IMR-90 (cell line): ENCODE results near the gene RLN3. TPM values are rescaled to one million over a fixed set of nuclear protein-coding genes. Genes with fewer than 3 reads are reported as not detected.

Source experiments
- ATAC-seq: fragments of 200-7000 bp; cut with Tn5 transposase; 2 replicates; pipeline ENCODE4 v1.9.1; 2020; ENCODE audit warnings: low read depth, mild to moderate bottlenecking, moderate library complexity
- BruUV-seq: library from RNA; stranded (reverse); fragments of 400-500 nt; replicated peaks from 2 replicates; lab custom pipeline; 2021; lab: Mats Ljungman, UMichigan
- CTCF ChIA-PET: fragments of 300-600 bp; formaldehyde crosslinking; extraction: SDS; loops from one replicate; lab custom pipeline; 2021; ENCODE audit warnings: antibody characterized with exemption; lab: Yijun Ruan, JAX
- POLR2A ChIA-PET: fragments of 300-600 bp; sonication (Branson Sonifier 250); formaldehyde crosslinking; loops from one replicate; lab custom pipeline; 2022; ENCODE audit warnings: antibody characterized with exemption; ENCODE audit not compliant: unreplicated experiment; lab: Charles Lee
- DNase-seq: peaks from one replicate; pipeline ENCODE4 v3.0.0; 2013
- H2AFZ ChIP-seq: replicated peaks from 2 replicates; pipeline ENCODE3; 2013; ENCODE audit warnings: low read length, mild to moderate bottlenecking; ENCODE audit not compliant: poor library complexity
- H2AK5ac ChIP-seq: 2 replicates; pipeline ENCODE4 v1.6.1; 2013; ENCODE audit warnings: low read depth, low read length, inconsistent platforms
- H2AK9ac ChIP-seq: replicated peaks from 2 replicates; pipeline ENCODE3; 2013; ENCODE audit warnings: mild to moderate bottlenecking, low read depth, low read length, moderate library complexity; ENCODE audit not compliant: poor library complexity
- H2BK120ac ChIP-seq: 2 replicates; pipeline ENCODE4 v1.6.1; 2013; ENCODE audit warnings: low read depth, low read length, inconsistent platforms
- H2BK15ac ChIP-seq: 3 replicates; pipeline ENCODE4 v1.6.1; 2013; ENCODE audit warnings: low read depth, low read length, inconsistent platforms
- H2BK20ac ChIP-seq: 2 replicates; pipeline ENCODE4 v1.6.1; 2013; ENCODE audit warnings: low read depth, mild to moderate bottlenecking, inconsistent platforms, low read length, moderate library complexity
- H2BK5ac ChIP-seq: 2 replicates; pipeline ENCODE4 v1.6.1; 2013; ENCODE audit warnings: mild to moderate bottlenecking, low read depth, low read length, inconsistent platforms; ENCODE audit not compliant: poor library complexity, severe bottlenecking
- H3K14ac ChIP-seq: replicated peaks from 2 replicates; pipeline ENCODE4 v1.6.1; 2013; ENCODE audit warnings: low read depth, low read length, inconsistent platforms
- H3K18ac ChIP-seq: 2 replicates; pipeline ENCODE4 v1.6.1; 2013; ENCODE audit warnings: low read depth, low read length, control low read depth
- H3K23ac ChIP-seq: 2 replicates; pipeline ENCODE4 v1.6.1; 2013; ENCODE audit warnings: low read depth, low read length, inconsistent platforms
- H3K27ac ChIP-seq: 2 replicates; pipeline ENCODE4 v1.5.1; 2013; ENCODE audit warnings: mild to moderate bottlenecking, control low read depth, low read length; ENCODE audit not compliant: insufficient read depth
- H3K27me3 ChIP-seq: 2 replicates; pipeline ENCODE4 v1.6.1; 2013; ENCODE audit warnings: low read length; ENCODE audit not compliant: control insufficient read depth, insufficient read depth
- H3K36me3 ChIP-seq: 2 replicates; pipeline ENCODE4 v1.6.1; 2013; ENCODE audit warnings: low read length, mixed read lengths; ENCODE audit not compliant: control insufficient read depth, insufficient read depth
- H3K4ac ChIP-seq: 2 replicates; pipeline ENCODE4 v1.6.1; 2013; ENCODE audit warnings: low read depth, low read length, inconsistent platforms
- H3K4me1 ChIP-seq: 2 replicates; pipeline ENCODE4 v1.6.1; 2013; ENCODE audit warnings: low read length, mixed read lengths; ENCODE audit not compliant: control insufficient read depth, insufficient read depth
- H3K4me2 ChIP-seq: 2 replicates; pipeline ENCODE4 v1.6.1; 2013; ENCODE audit warnings: low read depth, mild to moderate bottlenecking, control low read depth, low read length, moderate library complexity
- H3K4me3 ChIP-seq: 2 replicates; pipeline ENCODE4 v1.5.1; 2013; ENCODE audit warnings: low read depth, mild to moderate bottlenecking, control low read depth, low read length, moderate library complexity; ENCODE audit not compliant: insufficient read depth
- H3K56ac ChIP-seq: 2 replicates; pipeline ENCODE4 v1.6.1; 2013; ENCODE audit warnings: low read length, inconsistent platforms; ENCODE audit not compliant: insufficient read depth; ENCODE audit errors: extremely low read depth
- H3K79me1 ChIP-seq, 2 experiments: 2 replicates each; pipeline ENCODE4 v1.6.1; 2013; ENCODE audit warnings: low read length in 2 of 2, inconsistent platforms in 1 of 2, low read depth in 1 of 2
- H3K9ac ChIP-seq: 2 replicates; pipeline ENCODE4 v1.6.1; 2013; ENCODE audit warnings: low read depth, low read length, control low read depth
- H3K9me1 ChIP-seq: 2 replicates; pipeline ENCODE4 v1.6.1; 2013; ENCODE audit warnings: low read length, inconsistent platforms; ENCODE audit not compliant: insufficient read depth
- H3K9me3 ChIP-seq: 2 replicates; pipeline ENCODE4 v1.6.1; 2013; ENCODE audit warnings: low read length; ENCODE audit not compliant: control insufficient read depth, insufficient read depth
- H4K20me1 ChIP-seq: 2 replicates; pipeline ENCODE4 v1.6.1; 2013; ENCODE audit warnings: low read length, inconsistent platforms; ENCODE audit not compliant: insufficient read depth
- H4K5ac ChIP-seq: 2 replicates; pipeline ENCODE4 v1.6.1; 2013; ENCODE audit warnings: mild to moderate bottlenecking, low read depth, low read length, control low read depth
- H4K8ac ChIP-seq, 2 experiments: 2 replicates each; pipeline ENCODE4 v1.6.1; 2013; ENCODE audit warnings: low read depth in 2 of 2, low read length in 2 of 2, control low read depth in 1 of 2, inconsistent platforms in 1 of 2
- H4K91ac ChIP-seq: 2 replicates; pipeline ENCODE4 v1.6.1; 2013; ENCODE audit warnings: low read depth, low read length, inconsistent platforms; ENCODE audit not compliant: insufficient read depth
- BHLHE40 ChIP-seq: fragments of 150-350 bp; IDR thresholded peaks from 2 replicates; pipeline ENCODE4 v1.6.1; 2016; ENCODE audit warnings: mild to moderate bottlenecking, low read depth, low read length
- CEBPB ChIP-seq: IDR thresholded peaks from 2 replicates; pipeline ENCODE4 v1.6.1; 2012; ENCODE audit warnings: low read depth, low read length, improper control_type of control experiment
- FOS ChIP-seq: fragments of 150-350 bp; IDR thresholded peaks from 2 replicates; pipeline ENCODE4 v1.6.1; 2016; ENCODE audit warnings: low read depth, low read length
- MAFK ChIP-seq: IDR thresholded peaks from 2 replicates; pipeline ENCODE4 v1.6.1; 2012; ENCODE audit warnings: low read depth, low read length, improper control_type of control experiment
- MAZ ChIP-seq: IDR thresholded peaks from 2 replicates; pipeline ENCODE4 v1.6.1; 2012; ENCODE audit warnings: low read depth, mild to moderate bottlenecking, low read length, improper control_type of control experiment, moderate library complexity, borderline replicate concordance
- MXI1 ChIP-seq: IDR thresholded peaks from 2 replicates; pipeline ENCODE4 v1.6.1; 2012; ENCODE audit warnings: low read depth, mild to moderate bottlenecking, low read length, moderate library complexity, borderline replicate concordance
- NFE2L2 ChIP-seq: fragments of 150-350 bp; IDR thresholded peaks from 2 replicates; pipeline ENCODE4 v1.6.1; 2016; ENCODE audit warnings: low read depth, mild to moderate bottlenecking, low read length
- RCOR1 ChIP-seq: IDR thresholded peaks from 2 replicates; pipeline ENCODE4 v1.6.1; 2012; ENCODE audit warnings: mild to moderate bottlenecking, low read length, improper control_type of control experiment; ENCODE audit not compliant: insufficient replicate concordance
- SMC3 ChIP-seq: fragments of 150-350 bp; IDR thresholded peaks from 2 replicates; pipeline ENCODE4 v1.6.1; 2016; ENCODE audit warnings: low read depth, mild to moderate bottlenecking, antibody characterized with exemption, low read length, moderate library complexity
- WGBS, 2 experiments: methylation state at CpG; one replicate each; pipeline versions ENCODE4 v1.1.5 to v1.1.7; 2013; ENCODE audit warnings: missing lambda C conversion rate in 2 of 2; ENCODE audit not compliant: insufficient read length in 1 of 2; ENCODE audit errors: extremely low coverage in 2 of 2; 5-methylcytosine and 5-hydroxymethylcytosine counted together
- dilution Hi-C: fragments of 300-500 bp; cut with HindIII; formaldehyde crosslinking; loops from one replicate; pipeline ENCODE4 v1.14.3; 2018; ENCODE audit warnings: low sequenced_read_pairs; ENCODE audit not compliant: unreplicated experiment
- in situ Hi-C: fragments of 300-500 bp; cut with MboI; formaldehyde crosslinking; loops from 3 replicates; pipeline ENCODE4 v1.14.3; 2019; ENCODE audit warnings: low sequenced_read_pairs, inconsistent platforms, mixed read lengths
- intact Hi-C: fragments of 100-400 bp; cut with micrococcal nuclease; formaldehyde crosslinking; loops from 2 replicates; pipeline ENCODE4 v1.10.0; 2022
- polyA plus RNA-seq, 3 experiments: library from polyadenylated mRNA; depleted of rRNA; stranded (reverse); fragments of >200 nt; gene quantifications; 2 replicates each; pipeline ENCODE4 v1.2.3, GENCODE V29; 2012; ENCODE audit warnings: low replicate concordance in 1 of 3
- total RNA-seq: library from RNA; depleted of rRNA; stranded (reverse); fragments of >200 nt; gene quantifications from 2 replicates; pipeline ENCODE4 v1.2.3, GENCODE V29; 2012
- TF ChIP-seq, protein P1 (sequence below): conservative IDR thresholded peaks from 2 replicates; pipeline ENCODE4 v1.5.1; 2012; ENCODE audit warnings: mild to moderate bottlenecking, low read depth, low read length, improper control_type of control experiment
- TF ChIP-seq, protein P2 (sequence below): fragments of 150-350 bp; IDR thresholded peaks from 2 replicates; pipeline ENCODE4 v1.6.1; 2017; ENCODE audit warnings: mild to moderate bottlenecking, antibody characterized with exemption, low read length, low read depth

Gene RLN3
- total and polyA plus RNA-seq, 2 of the 4 experiments (the other 2 are of a cell fraction): not detected

DNA sequence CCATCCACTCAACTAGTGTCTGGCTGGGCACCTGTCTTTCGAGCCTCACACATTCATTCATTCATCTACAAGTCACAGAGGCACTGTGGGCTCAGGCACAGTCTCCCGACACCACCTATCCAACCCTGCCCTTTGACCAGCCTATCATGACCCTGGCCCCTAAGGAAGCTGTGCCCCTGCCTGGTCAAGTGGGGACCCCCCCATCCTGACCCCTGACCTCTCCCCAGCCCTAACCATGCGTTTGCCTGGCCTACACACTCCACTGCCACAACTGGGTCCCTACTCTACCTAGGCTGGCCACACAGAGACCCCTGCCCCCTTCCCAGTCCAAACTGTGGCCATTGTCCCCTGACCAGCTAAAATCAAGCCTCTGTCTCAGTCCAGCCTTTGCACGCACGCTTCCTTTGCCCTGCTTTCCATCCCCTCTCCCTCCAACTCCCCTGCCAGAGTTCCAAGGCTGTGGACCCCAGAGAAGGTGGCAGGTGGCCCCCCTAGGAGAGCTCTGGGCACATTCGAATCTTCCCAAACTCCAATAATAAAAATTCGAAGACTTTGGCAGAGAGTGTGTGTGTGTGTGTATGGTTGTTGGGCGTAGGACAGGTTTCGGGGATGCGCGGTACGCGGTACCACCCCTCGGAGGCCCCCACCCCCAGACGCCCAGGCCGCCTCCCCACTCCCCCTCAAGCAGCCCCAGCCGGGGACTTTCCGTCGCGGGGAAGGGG, 3.2 kb downstream of the RLN3 start (continued):
- TF ChIP-seq MAZ: no peak

DNA sequence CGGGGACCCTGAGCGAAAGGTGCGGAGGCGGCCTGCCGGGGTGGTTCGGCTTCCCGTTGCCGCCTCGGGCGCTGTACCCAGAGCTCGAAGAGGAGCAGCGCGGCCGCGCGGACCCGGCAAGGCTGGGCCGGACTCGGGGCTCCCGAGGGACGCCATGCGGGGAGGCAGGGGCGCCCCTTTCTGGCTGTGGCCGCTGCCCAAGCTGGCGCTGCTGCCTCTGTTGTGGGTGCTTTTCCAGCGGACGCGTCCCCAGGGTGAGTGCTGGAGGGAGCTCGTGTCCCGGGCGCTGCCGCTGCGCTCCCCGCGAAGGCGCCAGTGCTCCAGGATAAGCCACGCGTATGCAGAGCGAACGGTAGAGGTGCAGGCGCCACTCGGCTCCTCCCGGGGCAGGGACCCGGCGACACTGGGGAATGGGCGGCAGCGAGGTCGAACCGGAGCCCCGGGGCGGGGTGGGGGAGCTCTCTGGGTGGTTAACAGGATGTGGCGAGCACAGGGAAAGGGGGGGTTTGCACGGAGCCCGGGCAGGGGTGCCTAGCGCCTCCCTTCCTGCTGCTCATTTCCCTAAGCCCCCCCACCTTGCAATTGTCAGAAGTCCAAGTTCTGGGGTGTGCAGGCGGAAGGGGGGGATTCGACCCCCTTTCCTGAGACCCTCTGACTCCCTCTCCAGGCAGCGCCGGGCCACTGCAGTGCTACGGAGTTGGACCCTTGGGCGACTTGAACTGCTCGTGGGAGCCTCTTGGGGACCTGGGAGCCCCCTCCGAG, 4.0 kb downstream of the RLN3 start, which contains the start of gene IL27RA:
IL27RA (plus strand) TSS at position 44 of the 762 bp plus-strand sequence; CDS start at position 155, 111 bp downstream.
- dilution Hi-C loops: no loop called here
- intact Hi-C loops: no loop called here
- Histone ChIP-seq H3K27me3 (peaks cover 30% of the 10 kb centered on the region), H3K9me1 (no peaks in the 10 kb centered on the region), H3K79me1 (no peaks in the 10 kb centered on the region), H2AK5ac (peak within 1 kb of the TSS; percentile 44; the same call in 1 of the 2 replicates), H3K27ac (no peak within 1 kb of the TSS), H3K9ac (peak within 1 kb of the TSS; percentile 10), H3K14ac (no peak within 1 kb of the TSS), H3K23ac (peak within 1 kb of the TSS; percentile 32; the same call in 1 of the 2 replicates), H2BK20ac (no peak within 1 kb of the TSS), H3K56ac (no peak within 1 kb of the TSS), H3K4ac (no peak within 1 kb of the TSS), H2AFZ (peak within 1 kb of the TSS; percentile 93), H2BK120ac (no peak within 1 kb of the TSS), H3K9me3 (no peaks in the 10 kb centered on the region; the same call in 1 of the 2 replicates), H3K36me3 (no peaks in the 10 kb centered on the region), H3K4me3 (peak within 1 kb of the TSS; percentile 60), H3K18ac (no peak within 1 kb of the TSS), H4K20me1 (no peaks in the 10 kb centered on the region), H3K4me2 (peak within 1 kb of the TSS; percentile 84), H3K4me1 (no peaks in the 10 kb centered on the region), H4K8ac (peak within 1 kb of the TSS in 1 of 2 experiments; percentile 11; a peak in 1 of 4 replicates), H2AK9ac (peak within 1 kb of the TSS; percentile 87), H2BK15ac (no peak within 1 kb of the TSS), H4K91ac (no peak within 1 kb of the TSS), H4K5ac (no peak within 1 kb of the TSS), H2BK5ac (no peak within 1 kb of the TSS)
- ATAC-seq: peak; percentile 85
- DNase-seq: peak; percentile 31
- ChIA-PET CTCF (interaction anchor here (0.8 to 1.8 kb wide), 5 partner anchors 9 to 21 kb away, joined by 3 to 7 read pairs (median 4); no protein-coding TSS in a partner anchor), POLR2A (interaction anchor here (0.6 kb wide), 1 partner anchor 37 kb away, joined by 5 read pairs; no protein-coding TSS in a partner anchor)
- no TSS peak for BruUV-seq
- in situ Hi-C loops: no loop called here
- WGBS, 2 experiments: 0% methylated on average over 16 of the region's 63 CpGs; no CpG with 5 or more reads in 1 of the 2 experiments
- TF ChIP-seq MAFK (no peak), MAZ (no peak; the same call in 1 of the 2 replicates), CEBPB (no peak), SMC3 (0 out of 2 replicates have a peak, but pooled peaks have one; percentile 17), NFE2L2 (no peak), MXI1 (0 out of 2 replicates have a peak, but pooled peaks have one; percentile 22), FOS (no peak), RCOR1 (no peak), BHLHE40 (no peak)
- TF ChIP-seq, protein P1, sequence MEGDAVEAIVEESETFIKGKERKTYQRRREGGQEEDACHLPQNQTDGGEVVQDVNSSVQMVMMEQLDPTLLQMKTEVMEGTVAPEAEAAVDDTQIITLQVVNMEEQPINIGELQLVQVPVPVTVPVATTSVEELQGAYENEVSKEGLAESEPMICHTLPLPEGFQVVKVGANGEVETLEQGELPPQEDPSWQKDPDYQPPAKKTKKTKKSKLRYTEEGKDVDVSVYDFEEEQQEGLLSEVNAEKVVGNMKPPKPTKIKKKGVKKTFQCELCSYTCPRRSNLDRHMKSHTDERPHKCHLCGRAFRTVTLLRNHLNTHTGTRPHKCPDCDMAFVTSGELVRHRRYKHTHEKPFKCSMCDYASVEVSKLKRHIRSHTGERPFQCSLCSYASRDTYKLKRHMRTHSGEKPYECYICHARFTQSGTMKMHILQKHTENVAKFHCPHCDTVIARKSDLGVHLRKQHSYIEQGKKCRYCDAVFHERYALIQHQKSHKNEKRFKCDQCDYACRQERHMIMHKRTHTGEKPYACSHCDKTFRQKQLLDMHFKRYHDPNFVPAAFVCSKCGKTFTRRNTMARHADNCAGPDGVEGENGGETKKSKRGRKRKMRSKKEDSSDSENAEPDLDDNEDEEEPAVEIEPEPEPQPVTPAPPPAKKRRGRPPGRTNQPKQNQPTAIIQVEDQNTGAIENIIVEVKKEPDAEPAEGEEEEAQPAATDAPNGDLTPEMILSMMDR: peak; percentile 56
- TF ChIP-seq, protein P2, sequence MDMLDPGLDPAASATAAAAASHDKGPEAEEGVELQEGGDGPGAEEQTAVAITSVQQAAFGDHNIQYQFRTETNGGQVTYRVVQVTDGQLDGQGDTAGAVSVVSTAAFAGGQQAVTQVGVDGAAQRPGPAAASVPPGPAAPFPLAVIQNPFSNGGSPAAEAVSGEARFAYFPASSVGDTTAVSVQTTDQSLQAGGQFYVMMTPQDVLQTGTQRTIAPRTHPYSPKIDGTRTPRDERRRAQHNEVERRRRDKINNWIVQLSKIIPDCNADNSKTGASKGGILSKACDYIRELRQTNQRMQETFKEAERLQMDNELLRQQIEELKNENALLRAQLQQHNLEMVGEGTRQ: no peak
